GM21825 (cell line): Measurements from ENCODE around the gene FAM241A.
"Not testable (repeated sequence)": the region's sequence is repeated elsewhere in the genome, so short reads cannot be mapped to it uniquely, and the experiment has no call there.

Experiments used
- ATAC-seq: cut with Tn5 transposase; IDR thresholded peaks from one replicate; pipeline ENCODE4 v1.9.1; 2021; ENCODE audit warnings: mild to moderate bottlenecking, moderate library complexity; ENCODE audit not compliant: unreplicated experiment

The FAM241A gene

DNA sequence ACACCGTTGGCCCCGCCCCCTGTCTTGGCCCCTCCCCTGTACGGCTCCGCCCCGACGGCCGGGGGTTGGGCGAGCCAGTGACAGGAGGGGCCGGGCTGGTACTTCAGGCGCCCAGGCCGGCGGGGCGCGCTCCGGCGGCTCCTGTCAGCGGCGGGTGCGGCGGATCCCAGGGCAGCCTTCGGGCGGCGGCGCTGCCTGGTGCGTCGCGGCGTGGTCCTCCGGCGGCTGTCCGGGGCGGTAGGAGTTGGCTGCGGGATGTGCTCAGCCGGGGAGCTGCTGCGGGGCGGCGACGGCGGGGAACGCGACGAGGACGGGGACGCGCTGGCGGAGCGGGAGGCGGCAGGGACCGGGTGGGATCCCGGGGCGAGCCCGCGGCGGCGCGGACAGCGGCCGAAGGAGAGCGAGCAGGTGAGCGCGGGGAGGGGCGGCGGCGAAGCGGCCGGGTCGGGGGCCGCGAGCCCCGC, at the start of gene FAM241A:
Gene FAM241A (plus strand): TSS at position 129 of the 464 bp plus-strand sequence. CDS start 127 bp downstream, at position 256.
- ATAC-seq: peak; percentile 95

DNA sequence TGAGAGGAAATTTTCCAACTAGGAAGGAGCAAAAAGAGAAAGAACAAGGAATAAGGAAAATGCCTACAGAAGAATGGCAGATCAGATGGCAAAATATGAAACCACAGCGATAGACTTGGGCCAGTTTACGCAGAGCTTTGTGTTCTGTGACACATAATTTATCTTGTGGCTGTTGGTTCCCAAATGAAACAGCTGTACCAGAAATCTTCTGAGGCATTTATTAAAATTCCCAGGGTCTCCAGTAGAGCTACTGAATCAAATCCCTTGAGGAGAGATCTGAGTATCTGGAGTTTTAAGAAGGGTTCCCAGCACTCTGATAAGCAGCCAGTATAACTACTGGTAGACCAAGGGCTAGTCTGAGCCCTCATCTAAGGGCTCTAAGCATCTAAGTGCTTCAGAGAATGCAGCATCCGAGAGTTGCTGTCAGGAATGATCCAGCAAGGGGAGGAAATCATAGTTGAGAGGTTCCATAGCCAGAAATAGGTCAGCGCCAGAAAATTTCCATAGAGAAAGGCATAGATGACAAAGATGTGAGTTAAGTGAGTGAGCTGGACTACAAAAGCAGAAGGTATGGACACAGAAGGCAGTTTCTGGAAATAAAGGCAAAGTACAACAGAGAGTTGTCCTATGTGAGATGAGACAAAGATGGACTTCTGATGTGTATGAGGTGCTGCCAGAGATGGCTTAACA, 46.3 kb upstream of the FAM241A start:
- no peak for ATAC-seq

DNA sequence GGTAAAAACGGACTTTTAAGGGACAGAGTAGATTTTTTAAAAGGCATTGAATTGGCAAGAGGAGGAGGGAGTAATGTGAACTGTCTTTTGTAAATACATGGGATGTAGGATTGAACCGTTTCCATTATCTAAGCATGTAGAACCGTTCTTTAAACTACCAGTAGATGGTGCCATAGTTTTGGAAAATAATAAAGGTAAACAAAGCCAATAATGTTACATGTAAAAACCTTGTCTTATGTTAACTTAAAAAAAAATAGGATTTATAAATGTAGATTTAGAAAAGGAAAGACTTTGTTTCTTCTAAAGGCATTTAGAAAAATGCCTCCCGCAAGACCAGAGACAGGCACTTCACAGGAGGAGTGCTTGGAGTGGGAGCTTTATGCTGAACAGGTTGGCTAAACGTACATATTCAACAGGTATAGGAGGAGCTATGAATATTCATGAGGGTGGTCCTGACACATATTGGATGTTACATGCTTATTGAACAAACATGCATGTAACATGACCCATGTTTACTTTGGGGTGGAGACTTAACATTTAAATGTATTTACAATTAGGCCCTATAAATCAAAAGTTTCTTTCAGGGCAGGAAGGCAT, 45.5 kb upstream of the FAM241A start:
- ATAC-seq: peak; percentile 84

- ATAC-seq: no peak
Measured at GRCh38 chr4:112102875-112103370, 42.3 kb upstream of the FAM241A start.

DNA sequence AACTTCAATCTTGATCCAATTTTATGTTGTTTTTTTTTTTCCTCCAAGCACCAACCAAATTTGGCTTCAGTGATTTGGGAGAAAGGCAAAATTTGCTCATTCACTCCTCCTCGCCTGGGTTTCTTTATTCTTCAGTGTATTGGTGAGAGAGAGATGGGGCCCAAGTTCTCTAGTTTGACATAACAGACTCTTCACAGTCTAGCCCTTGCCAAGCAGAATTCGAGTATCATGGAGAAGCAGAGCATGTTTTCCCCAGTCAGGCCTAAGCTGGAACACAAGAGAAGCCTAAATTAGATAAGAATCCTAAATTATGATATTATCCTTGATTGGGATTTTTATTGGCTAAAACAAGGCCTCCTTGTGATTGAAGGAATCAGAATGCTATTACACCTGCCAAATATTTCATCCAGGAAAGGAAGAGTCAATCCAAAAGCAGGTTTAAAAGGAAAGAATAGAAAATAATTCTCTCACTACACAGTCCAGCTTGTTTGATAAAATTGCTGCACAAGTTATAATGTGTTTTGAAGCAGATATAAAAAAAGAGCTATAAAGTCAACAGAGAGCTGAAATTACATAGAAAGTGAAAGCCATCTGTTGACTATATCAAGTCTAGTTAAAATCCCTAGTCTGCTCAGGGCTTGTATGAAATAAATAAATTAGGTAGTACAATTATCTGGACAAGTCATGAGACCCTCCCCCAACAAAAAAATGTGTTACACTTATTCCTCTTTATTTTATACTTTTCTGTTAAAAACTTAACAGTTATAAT, 39.9 kb upstream of the FAM241A start:
- ATAC-seq: no peak

DNA sequence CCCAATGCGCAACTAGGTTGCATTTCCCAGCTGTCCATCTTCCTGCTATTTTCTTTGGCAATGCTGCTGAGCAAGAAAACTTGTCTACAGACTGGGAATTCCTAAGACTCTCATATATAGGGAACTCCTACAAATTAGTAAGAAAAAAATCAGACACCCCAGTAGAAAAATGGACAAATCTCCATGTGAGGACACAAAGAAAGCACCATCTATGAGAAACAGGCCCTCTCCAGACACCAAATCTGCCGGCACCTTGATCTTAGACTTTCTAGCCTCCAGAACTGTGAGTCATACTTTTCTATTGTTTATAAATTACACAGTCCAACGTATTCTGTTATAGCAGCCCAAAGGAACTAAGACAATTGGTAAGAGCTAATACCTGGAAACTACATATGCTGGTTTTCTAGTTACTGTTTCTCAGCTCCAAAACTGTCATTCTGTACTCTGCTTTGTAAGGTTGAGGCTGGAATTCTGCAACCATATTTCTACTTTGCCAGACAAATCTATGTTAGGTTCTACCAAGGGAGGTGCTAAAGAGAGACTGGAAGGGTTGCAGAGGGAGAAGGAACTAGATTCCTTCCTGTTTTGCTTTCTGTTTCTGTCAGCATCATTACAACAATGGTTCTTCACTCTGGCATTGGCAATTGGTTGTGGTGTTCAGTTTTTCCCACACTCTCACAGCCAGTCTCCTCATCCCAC, 35.7 kb upstream of the FAM241A start:
- ATAC-seq: peak; percentile 75

DNA sequence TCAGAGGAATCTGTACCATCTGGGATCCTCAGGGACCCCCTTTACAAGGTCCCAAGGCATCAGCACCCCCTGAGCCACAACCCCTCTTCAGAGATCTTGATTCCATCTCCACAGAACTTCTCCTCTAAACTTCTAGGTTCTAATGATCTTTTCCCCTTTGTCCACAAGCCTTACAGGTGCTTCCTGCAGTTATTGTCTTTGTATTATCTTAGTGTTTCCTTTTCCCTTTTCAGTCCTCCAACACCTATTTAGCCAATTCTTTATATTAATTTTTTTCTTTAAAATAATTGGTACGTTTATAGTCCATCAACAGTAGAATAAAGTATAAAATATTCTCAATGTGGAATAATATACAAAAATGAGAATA, 35.2 kb upstream of the FAM241A start:
- peak; percentile 19 for ATAC-seq

DNA sequence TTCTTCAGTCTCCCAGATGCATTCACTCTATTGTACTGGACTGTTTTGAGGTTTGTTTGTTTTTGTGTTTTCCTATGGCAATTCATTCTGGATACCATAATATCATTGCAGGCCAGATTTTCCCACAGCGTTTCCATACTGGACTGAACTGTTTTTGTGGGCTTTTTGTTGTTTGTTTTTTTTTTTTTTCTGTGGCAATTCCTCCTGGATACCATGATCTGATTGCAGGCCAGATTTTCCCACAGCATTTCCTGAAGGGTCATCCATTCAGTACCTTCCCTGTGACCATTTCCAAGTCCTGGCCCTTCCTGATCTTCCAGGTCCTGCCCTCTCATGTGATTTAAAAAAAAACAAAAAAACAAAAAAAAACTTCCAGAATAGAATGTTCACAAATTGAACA, 33.9 kb upstream of the FAM241A start:
- ATAC-seq: no peak

DNA sequence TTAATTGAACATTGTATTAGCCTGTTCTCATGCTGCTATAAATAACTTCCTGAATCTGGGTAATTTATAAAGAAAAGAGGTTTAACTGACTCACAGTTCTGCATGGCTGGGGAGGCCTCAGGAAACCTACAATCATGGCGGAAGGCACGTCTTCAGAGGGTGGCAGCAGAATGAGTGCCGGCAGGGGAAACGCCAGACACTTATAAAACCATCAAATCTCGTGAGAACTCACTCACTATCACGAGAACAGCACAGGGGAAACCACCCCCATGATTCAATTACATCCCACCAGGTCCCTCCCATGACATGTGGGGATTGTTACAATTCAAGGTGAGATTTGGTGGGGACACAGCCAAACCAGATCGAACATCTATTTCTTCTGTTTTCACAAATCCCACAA, 33.2 kb upstream of the FAM241A start:
- ATAC-seq: not testable (repeated sequence)

- ATAC-seq: no peak
Measured at GRCh38 chr4:112112590-112113170, 32.6 kb upstream of the FAM241A start.

GRCh38 chr4:112113864-112114263, 31.4 kb upstream of the FAM241A start:
- no peak for ATAC-seq

DNA sequence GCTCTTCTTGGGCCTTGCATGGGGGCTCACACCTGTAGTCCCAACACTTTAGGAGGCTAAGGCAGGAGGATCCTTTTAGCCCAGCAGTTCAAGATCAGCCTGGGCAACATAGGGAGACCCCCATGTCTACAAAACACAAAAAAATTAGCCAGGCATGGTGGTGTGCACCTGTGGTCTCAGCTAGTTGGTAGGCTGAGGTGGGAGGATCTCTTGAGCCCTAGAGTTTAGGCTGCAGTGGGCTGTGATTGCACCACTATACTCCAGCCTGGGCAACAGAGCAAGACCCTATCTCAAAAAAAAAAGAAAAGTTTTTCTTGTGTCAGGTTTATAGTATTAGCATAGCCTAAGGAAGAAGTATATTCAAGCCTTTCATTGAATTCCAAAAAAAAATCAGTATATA, 30.8 kb upstream of the FAM241A start:
- no peak for ATAC-seq

DNA sequence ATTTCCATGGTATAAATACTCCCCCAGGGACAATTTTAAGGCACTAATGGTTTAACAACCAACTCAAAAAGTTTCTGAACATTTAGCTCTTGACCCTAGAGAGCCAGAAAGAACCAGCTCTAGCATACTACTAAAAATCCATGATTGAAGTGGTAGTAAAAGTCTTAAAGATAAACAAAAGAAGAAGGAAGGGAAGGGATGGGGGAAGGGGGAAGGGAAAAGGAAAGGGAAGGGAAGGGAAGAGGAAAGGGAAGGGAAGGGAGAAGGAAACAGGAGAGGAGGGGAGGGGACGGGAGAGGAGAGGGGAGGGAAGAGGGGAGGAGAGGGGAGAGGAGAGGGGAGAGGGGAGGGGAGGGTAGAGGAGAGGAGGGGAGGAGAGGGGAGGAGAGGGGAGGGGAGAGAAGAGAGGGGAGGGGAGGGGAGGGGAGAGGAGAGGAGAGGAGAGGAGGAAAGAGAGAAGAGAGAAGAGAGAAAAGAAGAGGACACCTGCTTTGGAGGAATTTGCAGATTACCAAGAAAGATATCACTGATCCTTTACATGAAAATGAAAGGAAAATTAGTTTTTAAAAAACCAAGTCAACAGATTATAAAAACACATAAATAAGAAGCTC, 26.4 kb upstream of the FAM241A start:
- ATAC-seq: no peak

DNA sequence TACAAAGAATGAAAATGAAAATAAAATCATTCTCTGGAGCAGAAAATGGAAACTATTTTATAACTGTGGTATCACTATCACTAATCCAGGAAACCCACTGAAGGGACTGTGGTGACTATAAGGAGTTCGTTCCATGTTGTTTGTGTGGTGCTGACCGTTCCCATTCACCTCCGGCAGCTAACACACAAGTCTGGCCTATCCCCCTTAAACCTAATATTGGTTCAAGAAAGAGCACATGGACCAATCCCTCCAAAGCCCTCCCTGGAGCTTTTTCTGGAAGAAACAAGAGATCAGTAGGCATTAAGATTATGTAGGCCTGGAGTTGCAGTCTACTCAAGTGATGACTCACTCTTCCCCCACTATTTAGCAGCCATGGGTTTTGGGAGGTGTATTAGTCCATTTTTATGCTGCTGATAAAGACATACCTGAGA, 25.9 kb upstream of the FAM241A start:
- peak; percentile 87 for ATAC-seq

GRCh38 chr4:112120021-112120420, 25.2 kb upstream of the FAM241A start:
- ATAC-seq: no peak

DNA sequence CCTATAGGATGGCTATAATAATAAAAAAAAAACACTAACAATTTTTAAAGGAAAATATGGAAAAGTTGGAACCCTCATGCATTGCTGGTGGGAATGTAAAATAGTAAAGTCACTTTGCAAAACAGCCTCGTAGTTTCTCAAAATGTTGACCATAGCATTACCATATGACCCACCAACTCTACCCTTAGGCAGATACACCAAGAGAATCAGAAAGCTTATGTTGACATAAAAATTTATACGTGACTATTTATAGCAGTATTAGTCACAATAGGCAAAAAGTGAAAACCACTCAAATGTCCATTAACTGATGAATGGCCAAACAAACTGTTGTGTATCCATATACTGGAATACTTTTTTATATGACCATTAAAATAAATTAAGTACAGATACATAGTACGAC, 19.8 kb upstream of the FAM241A start:
- no peak for ATAC-seq

DNA sequence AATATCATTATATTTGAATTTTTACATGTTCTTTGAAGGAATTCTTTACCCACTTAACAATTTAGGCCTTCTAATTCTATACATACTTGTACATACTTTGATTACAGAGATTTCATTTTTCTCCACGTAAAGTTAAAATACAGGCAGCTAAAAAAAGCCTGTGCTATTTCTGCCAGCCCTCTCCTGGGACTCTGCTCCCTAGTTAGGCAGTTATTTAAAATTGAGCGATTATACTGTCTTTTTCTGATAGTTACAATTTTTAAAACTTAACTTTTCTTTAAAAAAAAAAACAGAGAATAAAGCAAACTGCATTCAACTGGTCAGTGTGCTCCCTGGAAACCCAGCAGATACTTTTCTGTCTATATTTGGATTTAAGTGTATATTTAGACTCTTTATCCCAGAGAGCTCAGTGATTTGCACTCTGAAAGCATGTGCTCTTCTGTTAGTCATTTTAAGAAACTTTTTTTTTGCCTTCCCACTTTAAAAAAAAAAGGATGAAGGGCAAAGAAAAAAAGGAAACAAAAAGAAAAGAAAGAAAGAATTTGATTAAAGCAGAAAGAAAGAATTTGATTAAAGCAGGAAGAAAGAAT, 18.1 kb upstream of the FAM241A start:
- no peak for ATAC-seq

DNA sequence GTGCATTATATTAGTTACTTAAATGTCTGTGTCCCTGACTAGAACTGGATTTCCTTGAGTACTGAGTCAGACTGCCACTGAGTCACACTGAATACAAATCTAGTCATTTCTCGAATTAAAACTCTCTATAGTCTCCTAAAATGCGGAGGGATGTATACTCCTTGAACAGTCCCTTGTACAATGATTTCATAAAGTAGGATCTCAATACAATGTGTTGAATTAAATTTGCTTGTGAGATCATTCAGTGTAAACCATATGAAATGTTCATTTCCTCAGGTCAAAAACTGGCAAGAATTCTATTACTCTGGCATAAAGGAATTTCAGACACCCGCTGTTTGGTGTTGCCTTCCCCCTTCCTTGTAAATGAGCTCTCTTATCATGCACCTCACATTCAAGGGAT, 17.5 kb upstream of the FAM241A start:
- no peak for ATAC-seq

GRCh38 chr4:112128452-112128851, 16.8 kb upstream of the FAM241A start:
- peak; percentile 62 for ATAC-seq

GRCh38 chr4:112130906-112131305, 14.3 kb upstream of the FAM241A start:
- no peak for ATAC-seq
